Measurements from ENCODE around the gene FGFRL1. TPM values are rescaled to one million over a fixed set of nuclear protein-coding genes. Genes with fewer than 3 reads are reported as not detected.

Gene FGFRL1
- polyA plus RNA-seq, 1 donor from 2014 or later, result 0.97 TPM

- Histone ChIP-seq H4K20me1 (ENCODE audit: insufficient read depth) (no peaks in the 10 kb centered on the region), H3K36me3 (ENCODE audit: insufficient read depth, low read length) (no peaks in the 10 kb centered on the region), H3K9ac (ENCODE audit: low read length) (no peak overlapping the region), H3K27me3 (ENCODE audit: insufficient read depth, low read depth, low read length) (no peaks in the 10 kb centered on the region), H3K27ac (ENCODE audit: low read length) (no peak overlapping the region), H3K9me2 (ENCODE audit: insufficient read depth, low read length) (no peaks in the 10 kb centered on the region), H3K9me3 (ENCODE audit: low read length) (no peaks in the 10 kb centered on the region), H3K4me3 (ENCODE audit: low read length) (no peak overlapping the region), H3K4me2 (ENCODE audit: low read length) (no peak overlapping the region), H3F3A (ENCODE audit: insufficient read depth, low read length, poor library complexity, severe bottlenecking) (no peaks in the 10 kb centered on the region), H2AFZ (ENCODE audit: low read depth, low read length) (no peak overlapping the region), H3K79me2 (replicated peaks; ENCODE audit: insufficient read depth, low read length) (no peaks in the 10 kb centered on the region)
- TF ChIP-seq EZH2 (IDR thresholded peaks at IDR 0.05; ENCODE audit: borderline replicate concordance, insufficient read depth, low read length, poor library complexity, severe bottlenecking), result no peak
- no peak for TF ChIP-seq TAF1 (IDR thresholded peaks at IDR 0.05; ENCODE audit: low read depth)
- TF ChIP-seq, protein P1, sequence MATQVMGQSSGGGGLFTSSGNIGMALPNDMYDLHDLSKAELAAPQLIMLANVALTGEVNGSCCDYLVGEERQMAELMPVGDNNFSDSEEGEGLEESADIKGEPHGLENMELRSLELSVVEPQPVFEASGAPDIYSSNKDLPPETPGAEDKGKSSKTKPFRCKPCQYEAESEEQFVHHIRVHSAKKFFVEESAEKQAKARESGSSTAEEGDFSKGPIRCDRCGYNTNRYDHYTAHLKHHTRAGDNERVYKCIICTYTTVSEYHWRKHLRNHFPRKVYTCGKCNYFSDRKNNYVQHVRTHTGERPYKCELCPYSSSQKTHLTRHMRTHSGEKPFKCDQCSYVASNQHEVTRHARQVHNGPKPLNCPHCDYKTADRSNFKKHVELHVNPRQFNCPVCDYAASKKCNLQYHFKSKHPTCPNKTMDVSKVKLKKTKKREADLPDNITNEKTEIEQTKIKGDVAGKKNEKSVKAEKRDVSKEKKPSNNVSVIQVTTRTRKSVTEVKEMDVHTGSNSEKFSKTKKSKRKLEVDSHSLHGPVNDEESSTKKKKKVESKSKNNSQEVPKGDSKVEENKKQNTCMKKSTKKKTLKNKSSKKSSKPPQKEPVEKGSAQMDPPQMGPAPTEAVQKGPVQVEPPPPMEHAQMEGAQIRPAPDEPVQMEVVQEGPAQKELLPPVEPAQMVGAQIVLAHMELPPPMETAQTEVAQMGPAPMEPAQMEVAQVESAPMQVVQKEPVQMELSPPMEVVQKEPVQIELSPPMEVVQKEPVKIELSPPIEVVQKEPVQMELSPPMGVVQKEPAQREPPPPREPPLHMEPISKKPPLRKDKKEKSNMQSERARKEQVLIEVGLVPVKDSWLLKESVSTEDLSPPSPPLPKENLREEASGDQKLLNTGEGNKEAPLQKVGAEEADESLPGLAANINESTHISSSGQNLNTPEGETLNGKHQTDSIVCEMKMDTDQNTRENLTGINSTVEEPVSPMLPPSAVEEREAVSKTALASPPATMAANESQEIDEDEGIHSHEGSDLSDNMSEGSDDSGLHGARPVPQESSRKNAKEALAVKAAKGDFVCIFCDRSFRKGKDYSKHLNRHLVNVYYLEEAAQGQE (IDR thresholded peaks at IDR 0.05; ENCODE audit: borderline replicate concordance), result no peak
- TF ChIP-seq, protein P2, sequence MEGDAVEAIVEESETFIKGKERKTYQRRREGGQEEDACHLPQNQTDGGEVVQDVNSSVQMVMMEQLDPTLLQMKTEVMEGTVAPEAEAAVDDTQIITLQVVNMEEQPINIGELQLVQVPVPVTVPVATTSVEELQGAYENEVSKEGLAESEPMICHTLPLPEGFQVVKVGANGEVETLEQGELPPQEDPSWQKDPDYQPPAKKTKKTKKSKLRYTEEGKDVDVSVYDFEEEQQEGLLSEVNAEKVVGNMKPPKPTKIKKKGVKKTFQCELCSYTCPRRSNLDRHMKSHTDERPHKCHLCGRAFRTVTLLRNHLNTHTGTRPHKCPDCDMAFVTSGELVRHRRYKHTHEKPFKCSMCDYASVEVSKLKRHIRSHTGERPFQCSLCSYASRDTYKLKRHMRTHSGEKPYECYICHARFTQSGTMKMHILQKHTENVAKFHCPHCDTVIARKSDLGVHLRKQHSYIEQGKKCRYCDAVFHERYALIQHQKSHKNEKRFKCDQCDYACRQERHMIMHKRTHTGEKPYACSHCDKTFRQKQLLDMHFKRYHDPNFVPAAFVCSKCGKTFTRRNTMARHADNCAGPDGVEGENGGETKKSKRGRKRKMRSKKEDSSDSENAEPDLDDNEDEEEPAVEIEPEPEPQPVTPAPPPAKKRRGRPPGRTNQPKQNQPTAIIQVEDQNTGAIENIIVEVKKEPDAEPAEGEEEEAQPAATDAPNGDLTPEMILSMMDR (IDR thresholded peaks at IDR 0.05; ENCODE audit: poor library complexity, severe bottlenecking), result no peak
- TF ChIP-seq EP300 (conservative IDR thresholded peaks at IDR 0.05; ENCODE audit: poor library complexity, severe bottlenecking), result no peak
- no peak for TF ChIP-seq MXI1 (conservative IDR thresholded peaks at IDR 0.05; ENCODE audit: poor library complexity, severe bottlenecking)
- no peak for TF ChIP-seq POLR2AphosphoS5 (IDR thresholded peaks at IDR 0.05)
- TF ChIP-seq RAD21 (conservative IDR thresholded peaks at IDR 0.05), result no peak
- no peak for TF ChIP-seq SMC3 (conservative IDR thresholded peaks at IDR 0.05; ENCODE audit: poor library complexity)
These were observed 17.3 kb downstream of the FGFRL1 start for GRCh38 chr4:1028574-1029220.

DNA sequence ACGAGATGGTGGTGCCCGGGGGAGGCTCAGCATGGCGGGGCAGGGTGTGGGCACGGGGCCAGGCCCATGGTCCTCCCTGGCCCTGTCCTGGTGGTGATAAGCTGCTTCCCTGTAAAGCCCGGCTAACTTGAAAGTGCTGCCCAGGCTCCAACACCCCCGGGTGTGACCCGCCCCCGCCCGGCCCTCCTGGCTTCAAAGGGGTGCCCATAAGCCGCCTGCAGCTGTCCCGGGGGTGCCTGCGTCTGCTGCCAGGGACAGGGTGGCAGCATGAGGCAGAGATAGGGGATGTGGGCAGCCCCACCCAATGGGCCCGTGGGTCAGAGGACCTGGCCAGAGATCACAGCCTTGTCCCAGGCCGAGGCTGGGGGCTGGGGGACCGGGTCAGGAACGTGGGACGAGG, 18.1 kb downstream of the FGFRL1 start:
- Histone ChIP-seq H3K9ac (ENCODE audit: low read length) (no peak overlapping the region), H3K27me3 (ENCODE audit: insufficient read depth, low read depth, low read length) (no peaks in the 10 kb centered on the region), H3K9me2 (ENCODE audit: insufficient read depth, low read length) (no peaks in the 10 kb centered on the region), H3K9me3 (ENCODE audit: low read length) (no peaks in the 10 kb centered on the region), H3K4me2 (ENCODE audit: low read length) (no peak overlapping the region), H4K20me1 (ENCODE audit: insufficient read depth) (no peaks in the 10 kb centered on the region), H3K36me3 (ENCODE audit: insufficient read depth, low read length) (no peaks in the 10 kb centered on the region), H2AFZ (ENCODE audit: low read depth, low read length) (no peak overlapping the region), H3K79me2 (replicated peaks; ENCODE audit: insufficient read depth, low read length) (no peaks in the 10 kb centered on the region), H3F3A (ENCODE audit: insufficient read depth, low read length, poor library complexity, severe bottlenecking) (no peaks in the 10 kb centered on the region), H3K4me3 (ENCODE audit: low read length) (no peak overlapping the region), H3K27ac (ENCODE audit: low read length) (no peak overlapping the region)
- TF ChIP-seq, protein P1 (IDR thresholded peaks at IDR 0.05; ENCODE audit: borderline replicate concordance), result no peak
- no peak for TF ChIP-seq RAD21 (conservative IDR thresholded peaks at IDR 0.05)
- TF ChIP-seq POLR2AphosphoS5 (IDR thresholded peaks at IDR 0.05), result no peak
- no peak for TF ChIP-seq EP300 (conservative IDR thresholded peaks at IDR 0.05; ENCODE audit: poor library complexity, severe bottlenecking)
- no peak for TF ChIP-seq SMC3 (conservative IDR thresholded peaks at IDR 0.05; ENCODE audit: poor library complexity)
- TF ChIP-seq EZH2 (IDR thresholded peaks at IDR 0.05; ENCODE audit: borderline replicate concordance, insufficient read depth, low read length, poor library complexity, severe bottlenecking), result no peak
- TF ChIP-seq MXI1 (conservative IDR thresholded peaks at IDR 0.05; ENCODE audit: poor library complexity, severe bottlenecking), result no peak
- no peak for TF ChIP-seq TAF1 (IDR thresholded peaks at IDR 0.05; ENCODE audit: low read depth)
- TF ChIP-seq, protein P2 (IDR thresholded peaks at IDR 0.05; ENCODE audit: poor library complexity, severe bottlenecking), result no peak

Measured in neural cell (in vitro differentiated cells).